ENCODE data around the gene MRPL11.
A peak's percentile ranks its signal among the peaks of the same experiment; 100 is the strongest.
"Not testable (repeated sequence)": the region's sequence is repeated elsewhere in the genome, so short reads cannot be mapped to it uniquely, and the experiment has no call there.

MRPL11 gene

GRCh38 chr11:66432597-66432996 lies 6.1 kb downstream of the MRPL11 start:
- no peak for DNase-seq

DNA sequence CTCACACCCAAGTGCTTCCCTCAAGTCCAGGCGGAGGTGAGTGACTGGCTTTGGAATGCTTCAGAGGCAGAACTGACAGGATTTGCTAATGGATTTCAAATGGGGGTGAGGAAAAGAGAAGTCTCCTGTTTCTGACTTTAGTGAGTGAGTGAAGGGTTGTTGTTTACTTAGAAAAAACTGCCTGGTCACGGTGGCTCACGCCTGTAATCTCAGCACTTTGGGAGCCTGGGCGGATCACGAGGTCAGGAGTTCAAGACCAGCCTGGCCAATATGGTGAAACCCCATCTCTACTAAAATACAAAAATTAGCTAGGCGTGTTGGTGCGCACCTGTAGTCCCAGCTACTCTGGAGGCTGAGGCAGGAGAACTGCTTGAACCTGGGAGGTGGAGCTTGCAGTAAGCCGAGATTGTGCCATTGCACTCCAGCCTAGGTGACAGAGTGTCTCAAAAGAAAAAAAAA lies 6.7 kb downstream of the MRPL11 start:
- not testable (repeated sequence) for DNase-seq

GRCh38 chr11:66431287-66431686 lies 7.4 kb downstream of the MRPL11 start:
- not testable (repeated sequence) for DNase-seq

- DNase-seq: peak in 50 of 58 donors; percentile 2 to 89 (median 50)
These were observed 8.6 kb downstream of the MRPL11 start for GRCh38 chr11:66429983-66430602.

- DNase-seq: no peak
These were observed 9.7 kb downstream of the MRPL11 start for GRCh38 chr11:66428933-66429332.

DNA sequence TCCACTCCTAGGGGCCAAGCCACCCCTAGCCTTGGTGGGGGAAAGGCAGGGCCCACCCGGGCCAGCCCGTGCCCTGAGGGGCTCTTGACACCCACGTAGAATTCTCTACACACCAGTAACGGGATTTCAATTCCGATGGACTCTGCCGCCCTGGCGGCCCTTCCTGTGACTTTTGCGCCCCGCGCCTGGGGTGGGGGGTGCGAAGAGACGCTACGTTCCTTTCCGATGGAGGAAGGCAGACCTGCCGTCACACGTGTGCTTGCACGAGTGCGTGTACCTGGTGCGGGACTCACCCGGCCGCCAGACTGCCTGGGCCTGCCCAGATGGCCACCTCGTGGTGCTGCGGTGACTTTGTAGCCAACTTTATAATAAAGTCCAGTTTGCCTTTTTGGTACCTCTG lies 12.3 kb downstream of the MRPL11 start:
- no peak for DNase-seq

GRCh38 chr11:66421492-66422205 lies 17.0 kb downstream of the MRPL11 start:
- peak in 54 of 58 donors; percentile 32 to 87 (median 74) for DNase-seq

GRCh38 chr11:66420671-66421476 lies 17.8 kb downstream of the MRPL11 start, which contains the start of gene NPAS4:
Gene NPAS4 (plus strand): TSS chr11:66421035. CDS start chr11:66421180, 145 bp downstream.
- peak in 48 of 58 donors; percentile 7 to 82 (median 56) for DNase-seq

- DNase-seq: peak in 22 of 58 donors; percentile 4 to 64 (median 24)
These were observed 18.8 kb downstream of the MRPL11 start for GRCh38 chr11:66419825-66420224.

GRCh38 chr11:66418986-66419308 lies 19.7 kb downstream of the MRPL11 start:
- no peak for DNase-seq

DNA sequence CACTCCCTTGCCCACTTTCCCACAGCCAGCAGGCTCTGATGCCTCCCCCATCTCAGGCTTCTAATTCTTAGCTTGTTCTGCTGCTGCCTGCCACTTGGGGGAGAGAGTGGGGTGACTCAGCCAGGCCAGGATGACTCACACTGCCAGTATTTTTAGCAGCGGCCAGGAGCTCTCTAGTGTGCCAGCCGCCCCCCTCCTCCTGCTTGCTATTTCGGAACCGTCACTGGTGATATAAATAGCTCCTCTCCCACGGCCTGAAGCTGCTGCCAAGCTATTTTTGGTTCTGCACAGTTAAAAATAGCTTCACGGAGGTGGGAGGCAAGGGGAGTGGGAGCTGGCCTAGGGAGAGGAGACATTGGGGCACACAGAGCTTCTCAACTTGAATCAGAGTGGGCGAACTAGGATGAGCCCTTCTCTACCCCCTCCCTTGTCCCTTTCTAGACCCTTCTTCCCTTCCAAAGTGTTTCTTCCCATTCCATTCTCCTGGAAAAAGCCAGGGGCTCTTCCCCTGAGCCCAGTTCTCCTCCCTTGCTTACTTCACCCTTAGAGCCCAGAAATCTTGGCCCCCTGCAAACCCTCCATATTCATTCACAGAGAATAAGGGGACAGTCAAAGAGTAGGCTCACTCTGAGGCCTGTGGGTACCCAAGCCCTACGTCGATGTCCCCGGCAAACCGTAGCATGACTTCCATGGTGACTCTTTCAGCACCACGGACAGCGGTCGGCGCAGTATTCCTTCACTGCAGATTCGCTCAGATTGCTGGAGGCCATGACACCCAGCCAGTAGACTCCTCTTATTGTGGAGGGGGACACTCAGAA lies 20.3 kb downstream of the MRPL11 start:
- DNase-seq: peak in 49 of 58 donors; percentile 11 to 87 (median 65)

- DNase-seq: peak in 40 of 58 donors; percentile 8 to 81 (median 48)
These were observed 21.6 kb downstream of the MRPL11 start for GRCh38 chr11:66417000-66417399.

DNA sequence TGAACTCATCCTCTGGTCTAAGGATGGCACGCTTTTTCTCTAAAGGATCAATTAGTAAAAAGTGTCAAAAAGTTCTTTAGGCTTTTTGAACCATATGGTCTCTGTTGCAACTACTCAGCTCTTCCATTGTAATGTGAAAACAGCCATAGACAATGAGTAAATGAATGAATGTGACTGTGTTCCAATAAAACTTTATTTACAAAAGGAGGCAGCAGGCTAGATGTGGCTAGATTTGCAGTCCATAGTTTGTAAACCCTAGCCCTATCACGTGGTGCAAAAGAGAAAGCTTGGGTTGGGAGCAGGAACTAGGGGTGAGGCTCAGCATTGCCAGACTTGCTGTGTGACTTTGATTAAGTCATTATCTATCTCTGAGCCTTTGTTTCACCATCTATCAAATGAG lies 23.2 kb downstream of the MRPL11 start:
- DNase-seq: no peak

DNA sequence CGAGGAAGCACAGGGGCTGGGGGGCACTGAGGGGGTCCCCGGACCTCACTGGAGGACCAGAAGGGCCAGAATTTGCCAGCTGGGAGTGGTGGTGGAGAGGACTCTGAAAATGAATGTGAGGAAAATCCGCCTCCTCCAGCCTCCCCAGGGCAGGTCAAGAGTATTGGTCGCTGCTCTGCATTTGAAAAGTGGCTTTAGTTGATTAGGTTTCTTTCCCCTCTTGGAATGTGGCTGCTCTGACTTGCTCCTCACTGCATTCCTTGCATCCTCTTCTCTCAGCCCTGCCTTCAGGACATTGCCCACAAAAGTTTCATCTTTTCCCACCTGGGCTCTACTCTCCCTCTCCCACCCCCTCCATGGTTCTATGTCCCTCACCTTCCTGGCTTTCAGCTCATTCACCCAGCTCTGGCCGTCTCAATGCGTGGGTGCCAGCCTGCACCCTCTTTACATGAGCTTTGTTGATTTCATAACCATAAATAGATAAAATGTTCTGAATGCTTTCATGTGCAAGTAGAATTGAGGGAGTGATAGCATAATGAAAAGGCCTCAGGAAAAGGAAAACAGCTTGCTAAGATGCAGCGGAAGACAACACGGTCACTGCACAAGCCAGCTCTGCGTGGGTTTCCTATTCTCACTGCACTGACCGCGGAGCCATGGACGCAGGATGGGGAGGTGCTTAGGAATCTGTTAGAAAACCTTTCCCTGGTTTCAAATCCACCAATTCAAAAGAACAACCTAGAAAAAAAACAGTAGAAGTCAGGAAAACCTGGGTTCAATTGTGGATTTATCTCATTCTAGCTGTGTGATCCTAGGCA lies 24.3 kb downstream of the MRPL11 start:
- peak in 2 of 58 donors; percentile 3 to 20 for DNase-seq

- DNase-seq: no peak
These were observed 25.5 kb downstream of the MRPL11 start for GRCh38 chr11:66413167-66413566.

DNA sequence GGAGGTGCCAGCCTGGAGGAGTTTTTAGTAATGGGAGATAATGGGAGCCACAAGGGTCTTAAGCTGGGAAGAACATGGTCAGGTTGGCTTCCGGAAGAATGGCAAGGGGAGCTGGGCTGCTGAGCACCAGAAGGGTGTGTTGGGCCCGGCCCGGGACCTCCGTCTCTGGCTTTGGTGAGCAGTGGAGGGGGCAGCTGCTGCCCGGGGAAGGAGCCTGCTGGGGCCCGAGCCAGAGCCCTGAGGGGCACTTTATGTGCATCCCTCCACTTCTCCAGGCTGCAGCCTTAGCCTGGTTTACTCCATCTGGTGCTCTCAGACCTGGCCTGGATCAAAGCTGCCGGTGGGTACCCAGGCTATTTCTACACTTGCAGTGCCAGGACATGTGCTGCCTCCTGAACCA lies 26.5 kb downstream of the MRPL11 start:
- DNase-seq: no peak

DNA sequence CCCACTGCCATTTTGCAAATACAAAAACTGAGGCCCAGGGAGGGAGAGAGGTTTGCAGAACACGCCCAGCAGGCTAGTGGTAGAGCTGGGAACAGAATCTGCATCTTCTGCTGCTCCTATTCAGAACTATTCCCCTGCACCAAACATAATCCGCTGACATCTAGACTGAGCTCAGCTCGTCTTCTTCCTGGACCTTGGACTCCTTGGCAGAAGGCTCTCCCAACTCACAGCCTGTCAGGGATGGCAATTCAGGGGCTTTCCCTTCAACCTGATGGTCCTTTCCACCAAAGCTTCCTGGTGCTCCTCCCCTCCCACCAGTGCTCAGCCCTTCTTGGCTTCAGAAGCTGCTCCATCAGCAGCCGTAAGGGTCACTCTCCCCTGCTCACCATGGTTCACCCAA lies 27.3 kb downstream of the MRPL11 start:
- no peak for DNase-seq

GRCh38 chr11:66410191-66410590 lies 28.5 kb downstream of the MRPL11 start:
- no peak for DNase-seq

DNA sequence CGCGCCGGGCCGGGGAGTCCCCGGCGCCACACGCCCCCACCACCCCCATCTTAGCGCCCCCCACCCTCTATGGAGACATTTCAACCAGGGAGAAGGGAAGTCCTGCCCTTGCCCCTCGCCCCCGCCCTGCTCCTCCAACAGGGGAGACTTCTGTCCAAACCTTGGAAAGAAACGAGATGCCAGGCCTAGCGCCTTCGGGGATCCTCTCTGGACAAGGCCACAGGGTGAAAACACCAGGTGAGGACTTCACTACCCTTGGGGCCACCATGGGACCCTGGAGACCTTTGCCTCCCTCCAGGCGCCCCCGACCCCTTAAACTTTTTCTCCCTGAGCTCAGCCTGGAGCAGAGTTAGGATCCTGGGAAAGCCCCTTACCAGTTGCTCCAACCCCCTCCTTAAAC lies 29.4 kb downstream of the MRPL11 start:
- no peak for DNase-seq

All from anterior cingulate cortex (tissue), 58 donors.